Natural killer cell (primary cell): Measurements from ENCODE around the gene GJB1. TPM values are rescaled to one million over a fixed set of nuclear protein-coding genes. Genes with fewer than 3 reads are reported as not detected.

ENCODE experiments used
- ATAC-seq, 3 donors: fragments of 150-1000 bp in 2 of 3; fragments of 200-7000 bp in 1 of 3; cut with Tn5 transposase; 1 replicate in 1 of 3; 2 replicates in 2 of 3; pipeline ENCODE4 v1.10.0; 2021; ENCODE audit warnings: mild to moderate bottlenecking in 2 of 3, moderate library complexity in 2 of 3
- DNase-seq, 2 donors: peaks; one replicate each; pipeline versions ENCODE4 v3.0.0 to v3.0.0-alpha.2; 2013 to 2021; ENCODE audit warnings: mixed read lengths in 1 of 2
- H3K27ac ChIP-seq: one replicate; pipeline ENCODE4 v1.5.1; 2013; ENCODE audit warnings: mild to moderate bottlenecking, low read length
- H3K27me3 ChIP-seq: one replicate; pipeline ENCODE4 v1.6.1; 2013; ENCODE audit warnings: low read length; ENCODE audit not compliant: control insufficient read depth, insufficient read depth
- H3K36me3 ChIP-seq: one replicate; pipeline ENCODE4 v1.6.1; 2013; ENCODE audit warnings: low read length; ENCODE audit not compliant: control insufficient read depth, insufficient read depth
- H3K4me1 ChIP-seq: one replicate; pipeline ENCODE4 v1.6.1; 2013; ENCODE audit warnings: low read length; ENCODE audit not compliant: control insufficient read depth, insufficient read depth
- H3K4me3 ChIP-seq: one replicate; pipeline ENCODE4 v1.5.1; 2013; ENCODE audit warnings: low read length
- H3K9me3 ChIP-seq: one replicate; pipeline ENCODE4 v1.6.1; 2013; ENCODE audit warnings: low read length; ENCODE audit not compliant: control insufficient read depth, insufficient read depth
- H3K27ac Mint-ChIP-seq, 2 donors: one replicate each; pipeline ENCODE4 v1.8.0; 2022; ENCODE audit warnings: mild to moderate bottlenecking in 2 of 2, mixed read lengths in 2 of 2, moderate library complexity in 1 of 2
- H3K27me3 Mint-ChIP-seq, 2 donors: one replicate each; pipeline ENCODE4 v1.8.0; 2022; ENCODE audit warnings: low read depth in 2 of 2, mixed read lengths in 2 of 2
- H3K36me3 Mint-ChIP-seq: one replicate; pipeline ENCODE4 v1.8.0; 2022; ENCODE audit warnings: mixed read lengths
- H3K4me1 Mint-ChIP-seq, 2 donors: one replicate each; pipeline ENCODE4 v1.8.0; 2022; ENCODE audit warnings: mixed read lengths in 2 of 2
- H3K4me3 Mint-ChIP-seq: one replicate; pipeline ENCODE4 v1.8.0; 2022; ENCODE audit warnings: mild to moderate bottlenecking, moderate library complexity, mixed read lengths
- H3K9me3 Mint-ChIP-seq, 2 donors: one replicate each; pipeline ENCODE4 v1.8.0; 2022; ENCODE audit warnings: mixed read lengths in 2 of 2
- CTCF ChIP-seq: fragments of 200-600 bp; IDR thresholded peaks from one replicate; pipeline ENCODE4 v1.8.0; 2022; ENCODE audit warnings: antibody characterized with exemption
- WGBS: methylation state at CpG from one replicate; pipeline ENCODE4 v1.1.7; 2013; ENCODE audit warnings: missing lambda C conversion rate; ENCODE audit not compliant: insufficient coverage; 5-methylcytosine and 5-hydroxymethylcytosine counted together
- intact Hi-C: fragments of 100-400 bp; cut with micrococcal nuclease; formaldehyde crosslinking; loops from one replicate; pipeline ENCODE4 v1.14.2; 2022
- total RNA-seq, 4 donors: library from RNA; stranded (reverse); fragments of 120-200 nt in 1 of 4; gene quantifications; one replicate each; pipeline versions ENCODE4 v1.2.3 to v1.2.4, GENCODE V29; 2013 to 2022

The GJB1 gene
- total RNA-seq, 3 donors from 2014 or later (not counting 1 experiment from before 2014, with no cell fraction given) = not detected

- Mint-ChIP-seq H3K27me3 (no peaks in the 10 kb centered on the region), H3K9me3 (no peaks in the 10 kb centered on the region), H3K4me1 (peaks cover 0 to 7% of the 10 kb centered on the region in 2 donors), H3K27ac (no peak overlapping the region), H3K36me3 (no peaks in the 10 kb centered on the region), H3K4me3 (no peak overlapping the region)
- Histone ChIP-seq H3K9me3 (no peaks in the 10 kb centered on the region), H3K4me3 (no peak overlapping the region), H3K27me3 (no peaks in the 10 kb centered on the region), H3K4me1 (peaks cover 19% of the 10 kb centered on the region), H3K36me3 (no peaks in the 10 kb centered on the region), H3K27ac (no peak overlapping the region)
- intact Hi-C loops = no loop called here
- DNase-seq (no peak), ATAC-seq (no peak)
- no peak for TF ChIP-seq CTCF
- WGBS = 92% methylated on average over 1 of the region's 5 CpGs
Measured at GRCh38 chrX:71184092-71184491, 38.9 kb upstream of the GJB1 start.

GRCh38 chrX:71184803-71185495 lies 38.1 kb upstream of the GJB1 start:
- H3K36me3 ChIP-seq = no peaks in the 10 kb centered on the region
- Mint-ChIP-seq H3K36me3 (no peaks in the 10 kb centered on the region), H3K4me3 (no peak overlapping the region), H3K27ac (no peak overlapping the region), H3K27me3 (no peaks in the 10 kb centered on the region), H3K9me3 (no peaks in the 10 kb centered on the region), H3K4me1 (peaks cover 0 to 7% of the 10 kb centered on the region in 2 donors)
- no peak for ATAC-seq
- H3K4me1 ChIP-seq = peaks cover 19% of the 10 kb centered on the region
- H3K9me3 ChIP-seq = no peaks in the 10 kb centered on the region
- H3K27ac ChIP-seq = no peak overlapping the region
- DNase-seq = no peak
- TF ChIP-seq CTCF = no peak
- intact Hi-C loops = no loop called here
- H3K27me3 ChIP-seq = no peaks in the 10 kb centered on the region
- H3K4me3 ChIP-seq = no peak overlapping the region
- 92% methylated on average over 3 of the region's 4 CpGs for WGBS

- no peak overlapping the region for H3K27ac ChIP-seq
- no peaks in the 10 kb centered on the region for H3K9me3 ChIP-seq
- H3K4me1 ChIP-seq = peaks cover 8% of the 10 kb centered on the region
- no peaks in the 10 kb centered on the region for H3K9me3 Mint-ChIP-seq
- no peaks in the 10 kb centered on the region for H3K27me3 Mint-ChIP-seq
- H3K4me1 Mint-ChIP-seq = peaks cover 14 to 15% of the 10 kb centered on the region in 2 donors
- H3K27ac Mint-ChIP-seq = peak overlapping the region; percentile 22 to 48
- intact Hi-C loops = no loop called here
- no peaks in the 10 kb centered on the region for H3K36me3 Mint-ChIP-seq
- no peak for DNase-seq
- no peaks in the 10 kb centered on the region for H3K36me3 ChIP-seq
- no peaks in the 10 kb centered on the region for H3K27me3 ChIP-seq
- ATAC-seq = no peak
- no peak overlapping the region for H3K4me3 ChIP-seq
- no peak for TF ChIP-seq CTCF
- H3K4me3 Mint-ChIP-seq = no peak overlapping the region
Measured at GRCh38 chrX:71191248-71191647, 31.8 kb upstream of the GJB1 start.
